MCF 10A (cell line): ENCODE data around the gene IRF4. TPM values are rescaled to one million over a fixed set of nuclear protein-coding genes. Genes with fewer than 3 reads are reported as not detected.

Experiments used
- BruUV-seq: library from RNA; stranded (reverse); fragments of 400-500 nt; replicated peaks from 2 replicates; lab custom pipeline; 2021; lab: Mats Ljungman, UMichigan
- CTCF ChIA-PET: fragments of 300-600 bp; sonication (Branson Sonifier 250); formaldehyde crosslinking; extraction: SDS; loops from one replicate; lab custom pipeline; 2021; ENCODE audit warnings: antibody characterized with exemption, inconsistent platforms; lab: Yijun Ruan, JAX
- POLR2A ChIA-PET: fragments of 300-600, 350-650 bp; sonication (Branson Sonifier 250); formaldehyde crosslinking; extraction: SDS; loops from one replicate; lab custom pipeline; 2020; ENCODE audit warnings: antibody characterized with exemption, inconsistent platforms; lab: Yijun Ruan, JAX
- DNase-seq: peaks from one replicate; pipeline ENCODE4 v3.0.0-alpha.2; 2018; ENCODE audit not compliant: unreplicated experiment
- H3K27ac Mint-ChIP-seq: one replicate; pipeline ENCODE4 v1.8.0; 2022; ENCODE audit warnings: mild to moderate bottlenecking, low read depth, mixed read lengths; ENCODE audit not compliant: unreplicated experiment
- H3K27me3 Mint-ChIP-seq: one replicate; pipeline ENCODE4 v1.8.0; 2022; ENCODE audit warnings: mixed read lengths; ENCODE audit not compliant: insufficient read depth, unreplicated experiment
- H3K36me3 Mint-ChIP-seq: one replicate; pipeline ENCODE4 v1.8.0; 2022; ENCODE audit warnings: mild to moderate bottlenecking, moderate library complexity, mixed read lengths; ENCODE audit not compliant: insufficient read depth, unreplicated experiment
- H3K4me1 Mint-ChIP-seq: one replicate; pipeline ENCODE4 v1.8.0; 2022; ENCODE audit warnings: mixed read lengths; ENCODE audit not compliant: insufficient read depth, unreplicated experiment
- H3K4me3 Mint-ChIP-seq: one replicate; pipeline ENCODE4 v1.8.0; 2022; ENCODE audit warnings: mild to moderate bottlenecking, moderate library complexity, mixed read lengths; ENCODE audit not compliant: unreplicated experiment
- H3K9me3 Mint-ChIP-seq: one replicate; pipeline ENCODE4 v1.8.0; 2022; ENCODE audit warnings: mixed read lengths; ENCODE audit not compliant: unreplicated experiment
- intact Hi-C: fragments of 100-400 bp; cut with micrococcal nuclease; formaldehyde crosslinking; loops from 2 replicates; pipeline ENCODE4 v1.14.1; 2022
- total RNA-seq: library from RNA; stranded (reverse); gene quantifications from 2 replicates; pipeline ENCODE4 v1.2.3, GENCODE V29; 2022
- TF ChIP-seq, protein P1 (sequence below): fragments of 200-600 bp; IDR thresholded peaks from one replicate; pipeline ENCODE4 v1.8.0; 2022; ENCODE audit warnings: antibody characterized with exemption, mild to moderate bottlenecking; ENCODE audit not compliant: unreplicated experiment

IRF4 gene
- total RNA-seq, 1 experiment from 2014 or later = not detected

DNA sequence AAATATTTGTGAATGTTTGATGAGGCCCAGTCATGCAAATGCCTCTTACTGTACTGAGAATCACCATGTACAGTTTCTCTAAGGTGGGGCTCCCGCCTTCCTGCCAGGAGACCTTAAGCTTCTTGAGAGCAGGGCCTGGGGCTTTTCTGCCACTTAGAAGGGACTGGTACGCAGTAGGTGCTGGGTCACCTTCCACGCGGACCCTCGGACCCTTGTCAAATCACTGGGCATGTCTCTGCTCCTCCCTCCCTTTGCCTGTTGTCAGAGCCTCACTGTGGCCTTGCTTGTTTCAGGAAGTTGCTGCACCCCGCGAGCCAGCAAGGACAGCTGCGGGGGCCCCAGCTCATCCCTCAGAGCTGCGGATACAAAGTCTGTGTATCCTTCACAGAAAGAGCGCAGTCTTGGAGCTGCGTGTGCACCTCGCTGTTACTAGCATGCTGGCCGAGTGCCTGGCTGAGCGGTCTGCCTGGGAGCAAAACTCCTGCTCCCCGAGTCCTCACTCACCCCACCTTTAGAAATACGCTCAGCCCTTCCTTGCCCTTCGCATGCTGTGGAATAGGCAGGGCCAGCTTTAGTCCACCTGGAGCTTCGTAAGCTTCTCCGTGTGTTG, 30.7 kb upstream of the IRF4 start:
- Mint-ChIP-seq H3K9me3 (no peaks in the 10 kb centered on the region), H3K4me3 (no peak overlapping the region), H3K27me3 (peaks cover 9% of the 10 kb centered on the region), H3K36me3 (no peaks in the 10 kb centered on the region), H3K4me1 (no peaks in the 10 kb centered on the region), H3K27ac (no peak overlapping the region)
- CTCF ChIA-PET = interaction anchor here (1.2 to 1.3 kb wide), 2 partner anchors 9 to 15 kb away, joined by 3 read pairs; no protein-coding TSS in a partner anchor
- DNase-seq = no peak
- intact Hi-C loops = loop anchor here (5.0 kb wide), 1 partner anchor 174 kb away; no protein-coding TSS in a partner anchor
- TF ChIP-seq, protein P1, sequence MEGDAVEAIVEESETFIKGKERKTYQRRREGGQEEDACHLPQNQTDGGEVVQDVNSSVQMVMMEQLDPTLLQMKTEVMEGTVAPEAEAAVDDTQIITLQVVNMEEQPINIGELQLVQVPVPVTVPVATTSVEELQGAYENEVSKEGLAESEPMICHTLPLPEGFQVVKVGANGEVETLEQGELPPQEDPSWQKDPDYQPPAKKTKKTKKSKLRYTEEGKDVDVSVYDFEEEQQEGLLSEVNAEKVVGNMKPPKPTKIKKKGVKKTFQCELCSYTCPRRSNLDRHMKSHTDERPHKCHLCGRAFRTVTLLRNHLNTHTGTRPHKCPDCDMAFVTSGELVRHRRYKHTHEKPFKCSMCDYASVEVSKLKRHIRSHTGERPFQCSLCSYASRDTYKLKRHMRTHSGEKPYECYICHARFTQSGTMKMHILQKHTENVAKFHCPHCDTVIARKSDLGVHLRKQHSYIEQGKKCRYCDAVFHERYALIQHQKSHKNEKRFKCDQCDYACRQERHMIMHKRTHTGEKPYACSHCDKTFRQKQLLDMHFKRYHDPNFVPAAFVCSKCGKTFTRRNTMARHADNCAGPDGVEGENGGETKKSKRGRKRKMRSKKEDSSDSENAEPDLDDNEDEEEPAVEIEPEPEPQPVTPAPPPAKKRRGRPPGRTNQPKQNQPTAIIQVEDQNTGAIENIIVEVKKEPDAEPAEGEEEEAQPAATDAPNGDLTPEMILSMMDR = no peak
- no TSS peak for BruUV-seq
- POLR2A ChIA-PET = interaction anchor here (1.0 to 1.3 kb wide), 5 partner anchors 9 to 68 kb away, joined by 3 to 4 read pairs (median 4); partner anchors contain the start of gene DUSP22

DNA sequence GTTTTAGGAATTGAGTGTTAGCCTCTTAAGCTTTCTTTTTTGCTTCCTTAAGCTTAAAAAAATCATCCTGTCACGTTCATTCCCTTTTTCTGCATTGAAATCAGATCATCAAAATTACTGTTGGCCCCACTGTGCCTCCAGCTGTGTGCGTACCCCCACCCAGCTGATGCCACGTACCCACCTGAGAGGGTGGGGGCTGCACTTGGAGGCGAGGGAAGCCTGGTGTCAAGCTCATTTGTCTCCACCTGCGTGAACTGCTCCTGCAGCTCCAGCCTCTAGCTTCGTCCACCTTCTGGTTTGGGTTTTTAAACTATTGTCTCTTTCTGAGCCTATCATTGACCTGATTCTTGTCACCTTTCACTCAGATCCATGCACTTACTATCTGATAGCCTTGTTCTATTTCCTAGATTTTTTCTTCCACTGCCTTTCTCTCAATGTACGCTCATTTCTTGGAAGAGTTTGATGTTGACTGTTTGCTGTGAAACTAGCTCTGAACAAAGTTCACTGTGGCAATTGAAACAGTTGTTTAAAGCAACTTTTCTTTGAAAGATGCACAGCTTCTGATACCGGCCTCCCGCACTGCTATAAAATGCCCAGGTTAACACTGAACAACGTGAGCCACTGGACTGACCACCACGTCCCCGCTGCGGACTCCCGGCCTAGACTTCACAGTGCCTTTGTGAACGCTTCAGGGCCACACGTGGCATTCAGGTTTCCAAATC, 30.0 kb upstream of the IRF4 start:
- ChIA-PET POLR2A (interaction anchor here (0.7 to 1.3 kb wide), 4 partner anchors 9 to 420 kb away, joined by 4 read pairs; no protein-coding TSS in a partner anchor), CTCF (interaction anchor here (1.2 to 1.3 kb wide), 2 partner anchors 10 to 14 kb away, joined by 3 read pairs; no protein-coding TSS in a partner anchor)
- TF ChIP-seq, protein P1 = no peak
- H3K4me1 Mint-ChIP-seq = no peaks in the 10 kb centered on the region
- peaks cover 16% of the 10 kb centered on the region for H3K27me3 Mint-ChIP-seq
- no peaks in the 10 kb centered on the region for H3K36me3 Mint-ChIP-seq
- H3K27ac Mint-ChIP-seq = no peak overlapping the region
- H3K9me3 Mint-ChIP-seq = no peaks in the 10 kb centered on the region
- DNase-seq = no peak
- no peak overlapping the region for H3K4me3 Mint-ChIP-seq
- intact Hi-C loops = loop anchor here (5.0 kb wide), 1 partner anchor 174 kb away; no protein-coding TSS in a partner anchor
- BruUV-seq = no TSS peak

DNA sequence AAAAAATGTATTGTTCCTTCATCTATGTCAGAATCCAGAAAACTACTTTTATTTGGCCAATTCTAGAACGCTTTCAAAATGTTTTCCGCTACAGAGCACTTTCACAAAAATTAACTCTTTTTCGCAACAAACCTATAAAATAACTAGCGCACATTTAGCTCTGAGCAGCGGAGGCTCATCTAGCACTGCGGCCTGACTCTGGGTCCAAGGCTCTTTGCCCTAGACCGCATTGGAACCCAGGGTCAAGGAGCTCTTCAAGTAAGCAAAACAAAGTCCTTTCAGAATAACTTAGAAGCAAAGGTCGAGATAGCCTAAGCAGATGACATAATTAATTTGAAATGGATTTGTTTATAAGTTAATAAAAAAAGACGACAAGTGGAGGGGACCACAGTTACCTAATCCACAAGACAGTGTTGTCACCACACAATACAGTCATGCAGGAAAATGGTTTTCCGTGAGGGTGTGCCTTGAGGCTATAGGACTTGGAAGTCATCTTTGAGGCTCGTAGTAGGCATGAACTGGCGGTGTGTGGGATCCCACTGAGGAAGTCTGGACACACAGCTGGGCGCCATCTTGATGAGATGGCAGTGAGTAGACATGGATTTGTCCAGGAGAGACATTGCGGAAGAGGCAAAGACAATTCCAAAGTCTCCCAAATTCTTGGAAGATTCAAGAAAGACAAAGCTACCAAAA, 29.2 kb upstream of the IRF4 start:
- intact Hi-C loops = loop anchor here (5.0 kb wide), 1 partner anchor 175 kb away; no protein-coding TSS in a partner anchor
- Mint-ChIP-seq H3K4me1 (no peaks in the 10 kb centered on the region), H3K9me3 (no peaks in the 10 kb centered on the region), H3K27ac (no peak overlapping the region), H3K36me3 (no peaks in the 10 kb centered on the region), H3K4me3 (no peak overlapping the region), H3K27me3 (peaks cover 24% of the 10 kb centered on the region)
- TF ChIP-seq, protein P1 = no peak
- DNase-seq = no peak
- BruUV-seq = no TSS peak
- ChIA-PET CTCF (interaction anchor here (1.2 to 1.3 kb wide), 2 partner anchors 10 to 13 kb away, joined by 3 to 4 read pairs; no protein-coding TSS in a partner anchor), POLR2A (interaction anchor here (0.7 to 1.2 kb wide), 2 partner anchors 29 to 419 kb away, joined by 3 to 4 read pairs; no protein-coding TSS in a partner anchor)
